ENCODE results near the gene THAP11. TPM values are rescaled to one million over a fixed set of nuclear protein-coding genes. Genes with fewer than 3 reads are reported as not detected.

Gene THAP11
- total RNA-seq (2014; rRNA removed; shearing (Covaris generic)): 91.5 and 105 TPM in 2 replicates
- polyA plus RNA-seq (2015; cell fraction: cytosol; rRNA removed): 34.3 and 39.9 TPM in 2 replicates
- 12.0 and 14.6 TPM in 2 replicates for polyA plus RNA-seq (2015; cell fraction: nucleus; rRNA removed)

DNA sequence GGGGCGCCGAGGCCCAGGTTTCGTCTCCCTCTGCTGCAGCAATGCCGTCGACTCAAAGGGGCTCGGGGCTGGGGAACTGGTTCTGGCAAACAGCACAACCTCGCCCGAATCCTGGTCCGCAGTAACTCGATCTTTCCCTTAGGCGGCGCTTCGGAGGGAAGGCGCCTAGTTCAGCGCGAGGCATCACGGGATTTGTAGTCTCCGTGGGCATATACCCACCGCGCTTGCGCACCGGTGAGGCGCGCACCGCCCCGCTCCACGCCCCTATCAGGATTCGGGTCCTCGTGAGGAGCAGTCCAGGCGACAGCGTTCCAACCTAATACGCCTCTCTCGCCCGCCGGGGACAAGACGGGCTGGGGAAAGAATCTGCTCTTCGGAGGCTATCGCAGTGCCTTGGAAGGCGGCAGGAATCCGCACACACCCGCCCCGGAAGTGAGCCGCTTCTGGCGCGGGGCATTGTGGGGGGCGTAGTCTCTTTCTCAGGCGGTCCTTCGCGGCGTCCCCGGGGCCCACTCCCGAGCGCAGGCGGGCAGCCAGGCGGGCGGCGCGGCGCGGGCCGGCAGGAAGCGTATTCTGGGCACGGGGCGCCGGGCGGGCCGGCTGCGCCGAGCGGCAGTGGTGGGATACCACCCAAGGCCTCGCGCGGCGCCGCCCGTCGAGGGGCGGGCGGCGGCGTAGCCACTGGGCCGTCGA, at the start of gene THAP11:
THAP11 (plus strand) TSS at position 505 of the 693 bp plus-strand sequence. CDS start 235 bp downstream, outside the sequence.
- peak; percentile 91 for DNase-seq (ENCODE audit: low read depth)

DNA sequence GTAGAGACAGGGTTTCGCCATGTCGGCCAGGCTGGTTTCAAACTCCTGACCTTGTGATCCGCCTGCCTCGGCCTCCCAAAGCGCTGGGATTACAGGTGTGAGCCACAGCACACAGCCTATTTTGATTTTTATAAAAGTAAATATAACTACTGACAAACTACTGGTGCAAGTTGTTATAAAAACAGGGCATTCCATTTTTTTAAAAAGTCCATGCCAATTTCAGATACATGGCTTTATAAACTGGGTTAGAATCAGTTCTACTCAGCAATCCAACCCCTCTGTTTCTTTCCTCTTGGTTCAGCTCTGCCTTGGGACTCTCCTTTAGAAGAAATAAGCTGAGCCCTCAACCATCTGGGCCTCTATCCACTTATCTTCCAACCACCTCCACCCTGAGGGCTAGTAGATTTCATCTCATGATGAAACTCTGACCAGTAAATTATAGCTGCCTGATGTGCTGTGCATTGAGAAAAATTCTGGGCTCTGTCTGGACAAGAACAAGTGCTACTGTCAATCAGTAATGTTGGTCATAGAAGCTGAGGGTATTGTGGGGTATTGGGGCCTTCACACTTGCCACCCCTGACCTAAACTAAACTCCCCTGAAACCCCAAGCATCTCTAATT, 45.9 kb upstream of the THAP11 start:
- no peak for DNase-seq (ENCODE audit: low read depth)

DNA sequence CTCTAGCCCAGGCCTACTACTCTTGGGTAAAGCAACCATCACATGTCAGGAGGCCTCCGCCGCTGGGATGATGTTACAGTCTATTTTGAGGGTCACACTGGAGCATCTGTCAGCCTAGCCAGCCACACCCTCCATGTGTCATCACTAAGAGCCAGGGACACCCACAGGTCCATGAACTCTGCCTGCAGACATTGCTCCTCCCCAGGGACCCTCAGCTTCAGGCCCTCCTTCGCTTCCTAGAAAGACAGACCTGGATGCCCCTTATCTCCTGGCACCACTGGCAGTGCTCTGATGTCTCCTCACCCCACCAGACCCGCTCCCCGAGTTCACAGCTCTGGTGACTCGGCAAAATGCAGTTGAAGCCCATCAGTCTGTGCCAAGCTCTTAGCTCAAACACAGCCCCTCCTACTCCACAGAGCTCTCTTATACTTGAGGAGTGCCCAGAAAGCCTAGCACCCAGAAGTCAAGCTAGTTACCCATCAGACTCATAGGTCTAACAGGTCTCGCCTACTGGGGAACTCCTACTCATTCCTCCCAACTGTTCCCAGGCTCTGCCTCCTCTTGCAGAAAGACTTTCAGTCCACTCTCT, 41.7 kb upstream of the THAP11 start:
- no peak for DNase-seq (ENCODE audit: low read depth)

DNA sequence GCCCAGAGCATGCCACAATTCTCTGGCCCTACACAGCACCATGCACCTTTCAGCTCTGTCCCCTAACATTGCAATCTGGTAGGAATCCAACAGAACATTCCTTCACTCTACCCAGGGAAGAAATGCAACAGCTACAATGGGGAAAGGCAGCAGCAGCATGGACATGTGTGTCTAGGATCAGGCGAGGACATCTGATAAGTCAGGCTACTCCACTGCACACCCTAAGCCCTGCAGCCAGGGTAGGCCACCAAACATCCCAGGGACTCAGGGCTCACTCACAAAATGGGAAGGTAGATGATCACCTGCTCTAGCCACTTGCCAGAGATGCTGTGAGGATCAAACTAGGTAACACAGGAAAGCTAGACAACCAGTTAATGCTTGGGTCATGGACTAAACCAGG, 40.9 kb upstream of the THAP11 start:
- DNase-seq (ENCODE audit: low read depth): no peak

DNA sequence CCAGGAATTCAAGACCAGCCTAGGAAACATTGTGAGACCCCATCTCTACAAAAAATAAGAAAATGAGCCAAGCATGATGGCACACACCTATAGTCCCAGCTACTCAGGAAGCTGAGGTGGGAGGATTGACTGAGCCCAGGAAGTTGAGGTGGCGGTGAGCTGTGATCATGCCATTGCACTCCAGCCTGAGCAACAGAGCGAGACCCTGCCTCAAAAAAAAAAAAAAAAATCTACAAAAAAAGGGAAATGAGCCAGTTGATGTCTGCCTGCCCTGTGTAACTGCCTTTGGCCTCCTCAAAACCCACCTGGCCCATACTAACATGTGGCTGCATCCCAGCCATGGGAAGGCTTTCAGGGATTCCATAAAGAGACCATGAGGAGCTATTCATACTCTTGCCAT, 40.2 kb upstream of the THAP11 start:
- DNase-seq (ENCODE audit: low read depth): no peak

DNA sequence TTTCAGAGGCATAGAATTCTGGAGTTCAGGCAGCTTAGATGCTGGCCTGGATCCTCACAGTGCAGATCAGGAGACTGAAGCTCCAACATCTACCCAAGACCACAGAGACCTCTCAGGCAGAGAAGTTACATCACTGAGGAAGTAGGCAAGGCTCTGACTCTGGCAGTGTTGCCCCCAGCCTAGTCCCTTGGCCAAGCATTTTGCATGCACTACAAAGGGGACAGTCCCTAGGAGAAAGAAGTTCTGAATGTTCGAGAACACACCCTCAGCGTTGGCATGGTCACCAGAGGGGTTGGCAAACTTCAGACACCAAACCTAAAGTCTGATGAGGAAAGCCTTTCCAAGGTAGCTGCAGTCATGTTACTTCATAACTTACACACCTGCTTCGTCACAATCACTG, 38.2 kb upstream of the THAP11 start:
- DNase-seq (ENCODE audit: low read depth): no peak

DNA sequence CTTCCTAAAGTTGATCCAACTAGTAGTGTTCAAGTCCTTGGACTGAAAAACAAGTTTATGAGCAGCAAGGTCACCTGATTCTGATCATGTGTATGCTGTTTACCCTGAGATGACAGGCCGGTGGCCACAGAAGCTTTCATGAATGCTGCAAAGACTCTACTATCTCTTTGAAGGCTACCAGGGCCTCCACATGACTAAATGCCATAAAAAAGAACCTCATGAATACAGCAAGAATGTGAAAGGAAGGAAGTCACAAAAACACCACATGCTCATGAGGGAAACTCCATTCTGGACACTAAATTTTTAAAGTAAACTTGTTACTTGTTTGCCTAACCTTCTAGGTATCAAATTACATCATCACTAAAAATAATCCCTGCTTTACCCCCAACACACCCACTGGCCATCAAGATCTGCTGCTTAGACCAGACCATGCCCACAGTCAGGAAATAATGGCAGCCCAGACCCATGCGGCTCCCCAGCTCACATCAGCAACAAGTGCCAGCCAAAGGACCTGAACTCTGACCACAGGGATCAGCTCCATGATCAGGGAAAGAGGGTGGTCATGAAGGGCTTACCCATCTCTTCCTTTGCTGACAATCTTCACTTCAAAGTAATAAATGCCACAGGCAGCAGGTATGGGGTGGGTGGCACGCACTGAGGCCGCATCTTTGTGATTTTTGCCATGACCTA, 37.1 kb upstream of the THAP11 start:
- DNase-seq (ENCODE audit: low read depth): no peak

DNA sequence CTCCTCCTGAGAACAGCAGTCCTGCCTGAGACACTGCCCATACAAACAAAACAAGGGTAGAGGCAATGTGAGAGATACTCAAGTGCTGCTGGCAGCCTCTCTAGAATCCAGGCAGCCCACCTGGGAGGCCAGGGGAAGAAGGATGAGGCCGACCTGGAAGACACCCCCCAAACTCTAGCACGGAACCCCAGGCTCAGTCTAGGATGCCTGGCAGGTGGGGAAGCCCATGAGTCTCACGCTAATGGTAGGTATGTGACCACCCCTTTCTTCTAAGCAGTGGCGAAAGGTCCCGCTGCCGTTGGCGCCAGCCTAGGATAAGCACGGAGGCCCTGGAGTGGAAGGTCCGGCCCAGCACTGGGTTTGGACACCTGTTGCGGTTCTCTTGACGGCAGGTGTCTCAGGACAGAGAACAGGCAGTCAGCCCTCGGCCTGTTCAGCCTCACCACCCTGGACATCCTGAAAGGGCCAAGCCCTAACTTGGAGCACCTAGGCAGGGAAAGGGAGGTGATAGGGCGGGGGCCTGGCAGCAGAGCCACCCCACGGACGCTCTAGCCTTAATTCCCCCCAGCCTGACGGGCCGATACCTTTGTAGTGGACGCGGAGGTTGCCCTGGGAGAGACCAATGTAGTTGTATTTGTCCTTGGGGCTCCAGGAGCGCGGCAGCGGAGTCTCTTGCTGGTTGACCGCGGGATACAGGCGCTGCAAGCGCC, 36.2 kb upstream of the THAP11 start:
- no peak for DNase-seq (ENCODE audit: low read depth)

DNA sequence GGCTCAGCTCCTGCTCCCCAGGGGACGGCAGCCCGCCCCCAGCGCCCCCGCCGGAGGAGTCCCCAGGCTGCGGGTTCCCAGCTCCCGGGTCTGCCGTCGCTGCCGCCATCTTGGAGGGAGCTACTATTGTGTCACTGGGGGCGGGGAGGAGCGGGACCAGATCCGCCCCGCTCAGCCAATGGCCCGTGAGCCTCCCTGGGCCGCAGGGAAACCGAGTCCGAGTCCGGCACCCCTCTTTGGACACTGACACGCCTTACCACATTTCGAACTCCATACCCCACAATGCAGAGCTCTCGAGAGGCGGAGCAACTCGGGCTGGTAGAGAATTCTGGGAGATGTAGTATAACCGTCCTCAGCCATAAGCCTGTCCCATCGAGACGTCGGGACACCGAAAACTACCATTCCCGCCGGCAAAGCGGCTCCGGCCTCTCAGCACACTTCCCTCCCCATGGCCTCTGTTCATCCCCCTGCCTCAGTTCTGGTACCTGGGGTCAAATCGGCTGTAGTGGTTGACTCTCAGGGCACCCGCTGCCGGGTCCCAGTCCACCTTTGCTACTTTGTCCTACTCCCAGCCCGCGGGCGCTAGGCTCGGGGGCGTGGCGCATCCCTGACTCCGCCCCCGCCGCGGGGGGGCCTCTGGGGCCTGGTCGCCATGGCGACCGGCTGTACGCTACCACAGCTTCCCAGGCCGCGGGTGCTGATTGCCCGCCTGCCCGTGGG, 35.5 kb upstream of the THAP11 start, which contains the start of the genes RANBP10 and TSNAXIP1:
RANBP10 (minus strand) TSS at position 133 of the 720 bp plus-strand sequence; CDS start at position 109, 24 bp downstream.
TSNAXIP1 (plus strand) TSS at position 462 of the 720 bp plus-strand sequence. CDS start 261 bp downstream, outside the sequence.
- DNase-seq (ENCODE audit: low read depth): peak; percentile 100

DNA sequence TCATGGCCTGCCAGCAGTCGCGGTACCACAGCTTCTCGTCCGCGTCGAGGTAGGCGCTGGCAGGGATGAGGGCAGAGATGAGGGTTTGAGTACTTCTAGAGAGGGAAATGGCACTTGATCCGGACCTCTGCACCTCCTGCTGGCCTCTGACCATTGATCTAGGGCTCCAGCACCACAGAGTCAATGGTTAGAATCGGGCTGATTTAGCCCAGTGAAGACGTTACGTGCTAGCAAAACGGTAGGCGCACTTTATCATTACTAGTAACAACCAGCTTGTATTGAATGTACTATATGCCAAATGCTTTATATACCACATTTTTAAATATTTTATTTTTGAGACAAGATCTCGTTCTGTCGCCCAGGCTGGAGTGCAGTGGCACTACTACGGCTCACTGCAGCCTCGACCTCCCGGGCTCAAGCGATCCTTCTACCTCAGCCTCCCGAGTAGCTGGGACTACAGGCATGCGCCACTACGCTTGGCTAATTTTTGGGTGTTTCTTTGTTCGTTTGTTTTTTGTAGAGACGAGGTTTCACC, 34.9 kb upstream of the THAP11 start:
- no peak for DNase-seq (ENCODE audit: low read depth)

DNA sequence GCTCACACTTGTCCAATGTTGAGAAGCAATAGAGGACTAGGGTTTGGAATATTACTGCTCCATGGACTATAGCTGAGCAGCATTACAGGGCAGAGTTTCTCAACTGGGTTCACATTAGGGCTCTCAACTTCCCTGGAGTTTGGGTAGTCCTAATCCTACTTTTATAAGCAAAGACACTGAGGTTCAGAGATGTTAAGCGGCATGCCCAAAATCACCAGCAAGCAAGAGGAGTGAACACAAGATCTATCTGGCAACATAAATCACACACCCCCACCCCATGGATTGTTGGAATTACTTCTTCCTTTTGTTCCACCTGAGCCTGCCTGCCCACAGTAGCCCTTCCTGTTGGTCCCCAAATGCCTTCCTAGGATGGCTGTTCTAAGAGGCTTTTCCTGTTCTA, 30.2 kb upstream of the THAP11 start:
- DNase-seq (ENCODE audit: low read depth): no peak

DNA sequence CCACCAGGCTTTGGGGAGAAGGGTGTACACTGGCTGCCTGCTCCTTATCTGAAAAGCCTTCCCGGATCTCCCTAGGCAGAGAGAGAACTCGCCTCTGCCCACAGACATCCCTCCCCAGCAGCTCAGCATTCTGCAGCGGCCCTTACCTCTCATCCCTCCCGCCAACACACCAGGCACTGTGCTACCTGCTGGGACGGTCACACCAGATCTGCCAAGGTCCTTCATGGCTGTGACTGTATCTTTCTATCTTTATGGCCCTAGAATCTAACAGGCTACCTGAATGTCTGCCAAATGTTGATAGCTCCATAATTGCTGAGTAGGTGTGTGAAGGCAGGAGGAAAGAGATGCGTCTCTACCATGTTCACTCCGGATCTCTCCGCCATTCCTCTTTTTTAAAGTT, 27.6 kb upstream of the THAP11 start:
- DNase-seq (ENCODE audit: low read depth): no peak

DNA sequence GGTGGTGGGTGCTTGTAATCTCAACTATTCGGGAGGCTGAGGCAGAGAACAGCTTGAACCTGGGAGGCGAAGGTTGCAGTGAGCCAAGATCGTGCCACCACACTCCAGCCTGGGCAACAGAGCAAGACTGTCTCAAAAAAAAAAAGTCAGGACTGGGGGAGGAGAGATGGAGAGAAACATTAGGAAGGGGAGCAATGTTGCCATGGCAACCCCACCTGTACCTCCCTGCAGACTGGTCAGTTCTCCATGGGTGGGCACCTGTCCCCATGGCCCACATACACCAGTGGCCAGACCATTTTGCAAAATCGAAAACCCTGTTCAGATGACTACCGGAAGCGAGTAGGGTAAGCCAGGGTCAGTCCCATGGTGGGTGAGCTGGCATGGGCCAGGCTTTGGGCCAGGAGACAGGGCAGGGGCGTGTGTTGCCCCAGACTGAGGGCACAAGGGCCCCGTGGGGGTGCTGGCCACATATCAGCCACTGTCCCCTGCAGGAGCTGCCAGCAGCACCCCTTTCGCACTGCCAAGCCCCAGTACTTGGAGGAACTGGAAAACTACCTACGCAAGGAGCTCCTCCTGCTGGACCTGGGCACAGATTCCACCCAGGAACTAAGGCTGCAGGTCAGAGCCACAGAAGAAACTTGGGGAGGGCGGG, 21.4 kb upstream of the THAP11 start:
- DNase-seq (ENCODE audit: low read depth): no peak

DNA sequence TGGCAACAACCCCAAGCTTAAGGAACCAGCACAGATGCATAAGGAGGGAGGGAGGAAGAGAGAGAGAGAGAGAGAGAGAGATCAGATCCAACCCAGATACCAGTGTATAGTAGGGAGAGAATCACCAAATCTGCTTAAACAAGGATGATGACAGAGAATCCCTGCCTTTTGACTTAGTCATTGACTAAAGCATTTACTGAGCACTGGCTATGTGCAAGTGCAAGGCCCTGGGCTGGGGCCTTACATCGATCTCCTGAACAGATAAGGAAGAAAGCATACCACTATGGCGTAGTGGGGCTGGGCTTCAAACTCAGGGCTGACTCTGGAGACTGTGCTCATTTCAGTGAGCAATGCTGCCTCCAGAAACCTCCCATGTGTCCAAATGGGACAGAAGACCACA, 19.6 kb upstream of the THAP11 start:
- DNase-seq (ENCODE audit: low read depth): no peak

DNA sequence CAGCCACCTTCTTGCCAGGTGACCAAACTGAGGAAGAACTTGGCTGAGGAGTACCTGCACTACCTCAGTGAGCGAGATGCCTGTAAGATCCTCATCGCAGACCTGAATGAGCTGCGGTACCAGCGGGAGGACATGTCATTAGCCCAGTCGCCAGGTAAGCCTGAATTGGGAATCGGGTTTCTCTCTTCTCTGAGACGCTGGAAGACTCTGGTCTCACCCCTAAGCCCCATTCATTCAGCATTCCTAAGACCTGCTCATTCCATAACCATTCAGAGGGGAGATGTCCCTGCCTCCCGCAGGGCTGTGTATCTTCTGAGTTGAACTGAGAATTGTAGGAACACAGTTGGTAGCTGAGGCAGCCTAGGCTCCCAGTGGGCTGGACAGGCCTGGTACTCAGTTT, 17.0 kb upstream of the THAP11 start:
- DNase-seq (ENCODE audit: low read depth): no peak

DNA sequence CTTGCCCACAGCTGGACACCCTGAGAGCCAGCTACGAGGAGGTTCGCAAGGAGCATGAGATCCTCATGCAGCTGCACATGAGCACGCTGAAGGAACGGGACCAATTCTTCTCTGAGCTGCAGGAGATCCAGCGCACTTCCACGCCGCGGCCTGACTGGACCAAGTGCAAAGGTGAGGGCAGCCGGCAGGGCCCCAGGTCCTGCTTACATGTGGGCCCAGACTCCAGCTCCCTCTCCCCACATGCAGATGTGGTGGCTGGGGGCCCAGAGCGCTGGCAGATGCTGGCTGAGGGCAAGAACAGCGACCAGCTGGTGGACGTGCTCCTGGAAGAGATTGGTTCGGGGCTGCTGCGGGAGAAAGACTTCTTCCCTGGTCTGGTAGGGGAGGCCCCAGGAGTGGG, 16.2 kb upstream of the THAP11 start:
- DNase-seq (ENCODE audit: low read depth): no peak

DNA sequence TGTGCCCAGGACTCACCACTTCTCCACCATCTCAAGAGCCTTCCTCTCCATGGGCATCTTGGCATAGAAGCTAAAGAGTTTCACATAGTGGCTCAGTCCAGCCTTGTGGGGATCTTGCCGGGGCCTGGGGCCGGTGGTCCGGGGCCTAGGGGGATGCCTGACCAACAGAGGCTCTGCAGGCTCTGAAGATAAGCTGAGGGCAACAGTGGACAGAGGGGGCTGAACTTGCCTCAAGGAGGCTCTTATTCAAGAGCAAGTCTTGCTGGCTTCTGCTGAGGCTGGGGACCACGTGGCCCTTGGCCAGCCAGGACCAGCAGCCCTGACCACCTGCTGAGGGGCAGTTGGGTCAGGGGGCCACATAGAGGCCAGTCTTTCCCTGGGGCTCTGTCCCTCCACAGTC, 13.5 kb upstream of the THAP11 start:
- no peak for DNase-seq (ENCODE audit: low read depth)

DNA sequence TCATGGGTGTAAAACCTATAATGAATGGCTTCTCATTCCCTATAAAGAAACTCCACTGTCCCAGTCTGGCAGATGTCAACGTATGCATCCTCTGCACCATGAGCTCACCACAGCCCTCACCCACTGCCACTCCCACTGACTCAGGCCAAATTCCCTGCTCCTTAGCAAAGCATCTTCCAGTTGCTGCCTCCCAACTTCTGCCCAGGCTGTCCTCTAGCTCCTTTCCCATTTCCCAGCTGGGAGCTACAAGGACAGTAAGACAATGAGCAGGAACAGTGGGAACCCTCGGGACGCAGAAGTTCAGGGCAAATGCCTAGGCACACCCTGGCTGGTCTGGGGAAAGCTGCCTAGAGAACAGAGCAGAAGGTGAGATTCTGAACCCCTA, 9.1 kb upstream of the THAP11 start:
- peak; percentile 64 for DNase-seq (ENCODE audit: low read depth)

DNA sequence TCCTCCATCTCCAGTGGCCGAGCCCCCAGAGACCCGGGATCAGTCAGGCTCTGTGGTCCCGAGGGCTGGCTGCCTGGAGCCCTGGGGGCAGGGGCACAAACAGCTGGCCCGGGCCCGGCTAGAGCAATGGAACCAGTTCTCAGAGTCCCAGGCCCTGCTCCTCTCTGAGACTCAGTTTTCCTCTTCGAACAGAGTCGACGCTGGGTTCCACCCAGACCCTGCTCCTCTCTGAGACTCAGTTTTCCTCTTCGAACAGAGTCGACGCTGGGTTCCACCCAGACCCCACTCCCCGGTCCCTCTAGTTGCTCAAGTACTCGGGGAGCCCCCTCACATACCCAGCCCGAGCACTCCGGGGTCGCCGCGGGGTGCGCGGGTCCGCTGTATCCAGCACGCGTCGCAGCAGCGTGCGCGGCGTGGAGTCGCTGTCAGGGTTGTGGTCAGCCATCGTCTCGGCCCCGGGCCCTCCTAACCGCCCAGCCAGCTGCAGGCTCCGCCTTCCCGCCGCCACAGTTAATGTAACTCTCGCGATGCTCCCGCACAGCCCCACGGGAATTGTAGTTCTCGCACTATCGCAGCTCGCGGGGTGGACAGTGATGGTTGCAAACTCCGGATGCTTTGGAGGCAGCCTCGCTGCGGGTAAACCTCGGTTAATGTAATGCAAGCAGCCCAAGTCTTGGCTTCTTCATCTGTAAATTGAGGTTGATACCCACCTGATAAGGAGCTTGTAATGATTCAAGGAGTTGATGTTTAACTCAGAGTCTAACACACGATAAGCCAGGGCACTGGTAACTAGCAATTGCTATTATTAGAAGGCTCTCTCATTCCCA, 8.5 kb upstream of the THAP11 start:
- DNase-seq (ENCODE audit: low read depth): peak; percentile 82

All from HT1080 (cell line).